HepG2 (cell line): ENCODE results near the gene ENTPD1. TPM values are rescaled to one million over a fixed set of nuclear protein-coding genes. Genes with fewer than 3 reads are reported as not detected.
A peak's percentile ranks its signal among the peaks of the same experiment; 100 is the strongest.

ENCODE experiments used
- AHR ChIP-seq: IDR thresholded peaks from 2 replicates; pipeline ENCODE4 v1.6.1; 2018; ENCODE audit warnings: missing genetic modification reagents, missing compliant biosample characterization
- ATAD3A ChIP-seq: sonication (generic); formaldehyde crosslinking; IDR thresholded peaks from 2 replicates; pipeline ENCODE4 v1.4.0; 2020; ENCODE audit warnings: missing genetic modification reagents
- ATF7 ChIP-seq, 2 experiments: fragments of 450-650 bp in 1 of 2; sonication (generic) in 1 of 2; formaldehyde crosslinking in 1 of 2; IDR thresholded peaks; 2 replicates each; pipeline versions ENCODE4 v1.4.0 to v1.6.1; 2016 to 2020; ENCODE audit warnings: antibody characterized with exemption in 1 of 2, mild to moderate bottlenecking in 1 of 2, missing genetic modification reagents in 1 of 2
- CBFB ChIP-seq: sonication (generic); formaldehyde crosslinking; IDR thresholded peaks from 2 replicates; pipeline ENCODE4 v1.4.0; 2020; ENCODE audit warnings: missing genetic modification reagents
- CENPX ChIP-seq: sonication (generic); formaldehyde crosslinking; IDR thresholded peaks from 2 replicates; pipeline ENCODE4 v1.9.0; 2021; ENCODE audit warnings: mild to moderate bottlenecking, missing genetic modification reagents, moderate library complexity
- FOSL2 ChIP-seq: sonication (generic); formaldehyde crosslinking; IDR thresholded peaks from 2 replicates; pipeline ENCODE4 v1.4.0; 2020; ENCODE audit warnings: missing genetic modification reagents
- GATAD1 ChIP-seq: IDR thresholded peaks from 2 replicates; pipeline ENCODE4 v1.6.1; 2016; ENCODE audit warnings: missing genetic modification reagents, missing compliant biosample characterization
- HMG20B ChIP-seq: conservative IDR thresholded peaks from 2 replicates; pipeline ENCODE4 v1.6.1; 2016; ENCODE audit warnings: missing genetic modification reagents, missing compliant biosample characterization
- KLF9 ChIP-seq: IDR thresholded peaks from 2 replicates; pipeline ENCODE4 v1.6.1; 2016; ENCODE audit warnings: low read depth
- LBX2 ChIP-seq: sonication (generic); formaldehyde crosslinking; IDR thresholded peaks from 2 replicates; pipeline ENCODE4 v1.5.0; 2020; ENCODE audit warnings: missing genetic modification reagents, mild to moderate bottlenecking, borderline replicate concordance
- NONO ChIP-seq, 2 experiments: fragments of 450-650 bp in 1 of 2; sonication (generic) in 1 of 2; formaldehyde crosslinking in 1 of 2; IDR thresholded peaks in 1 of 2; conservative IDR thresholded peaks in 1 of 2; 2 replicates each; pipeline versions ENCODE4 v1.6.1 to v1.8.0; 2017 to 2022; ENCODE audit warnings: mild to moderate bottlenecking in 1 of 2, missing genetic modification reagents in 1 of 2, moderate library complexity in 1 of 2
- PATZ1 ChIP-seq: sonication (generic); formaldehyde crosslinking; IDR thresholded peaks from 2 replicates; pipeline ENCODE4 v1.4.0; 2020; ENCODE audit warnings: missing genetic modification reagents
- PLSCR1 ChIP-seq: sonication (generic); formaldehyde crosslinking; IDR thresholded peaks from 2 replicates; pipeline ENCODE4 v1.5.0; 2020; ENCODE audit warnings: missing genetic modification reagents, mild to moderate bottlenecking, borderline replicate concordance
- PRDM15 ChIP-seq: sonication (generic); formaldehyde crosslinking; IDR thresholded peaks from 2 replicates; pipeline ENCODE4 v1.4.0; 2020; ENCODE audit warnings: missing genetic modification reagents
- RARA ChIP-seq: IDR thresholded peaks from 2 replicates; pipeline ENCODE4 v1.6.1; 2016; ENCODE audit warnings: missing genetic modification reagents, missing compliant biosample characterization
- RNF2 ChIP-seq: fragments of 450-650 bp; conservative IDR thresholded peaks from 2 replicates; pipeline ENCODE4 v1.6.1; 2016; ENCODE audit warnings: low read depth
- RXRB ChIP-seq: IDR thresholded peaks from 2 replicates; pipeline ENCODE4 v1.6.1; 2016; ENCODE audit warnings: borderline replicate concordance, missing genetic modification reagents, missing compliant biosample characterization
- SALL1 ChIP-seq: sonication (generic); formaldehyde crosslinking; IDR thresholded peaks from 2 replicates; pipeline ENCODE4 v1.8.0; 2022; ENCODE audit warnings: mild to moderate bottlenecking, missing genetic modification reagents
- SIN3B ChIP-seq: fragments of 150-350 bp; IDR thresholded peaks from 2 replicates; pipeline ENCODE4 v1.6.1; 2014; ENCODE audit warnings: low read length
- SOX13 ChIP-seq, 3 experiments: fragments of 450-650 bp in 1 of 3; sonication (generic) in 1 of 3; formaldehyde crosslinking in 1 of 3; IDR thresholded peaks in 2 of 3; conservative IDR thresholded peaks in 1 of 3; 2 replicates each; pipeline versions ENCODE4 v1.5.0 to v1.6.1; 2016 to 2020; ENCODE audit warnings: antibody characterized with exemption in 1 of 3, mild to moderate bottlenecking in 1 of 3, missing compliant biosample characterization in 1 of 3, missing genetic modification reagents in 1 of 3, moderate library complexity in 1 of 3
- TCF12 ChIP-seq, 2 experiments: fragments of 450-650 bp in 1 of 2; sonication (generic) in 1 of 2; formaldehyde crosslinking in 1 of 2; IDR thresholded peaks; 2 replicates each; pipeline versions ENCODE4 v1.6.1 to v1.8.0; 2017 to 2022; ENCODE audit warnings: antibody characterized with exemption in 1 of 2, mild to moderate bottlenecking in 1 of 2, missing genetic modification reagents in 1 of 2, moderate library complexity in 1 of 2
- ZKSCAN8 ChIP-seq: IDR thresholded peaks from 2 replicates; pipeline ENCODE4 v1.6.1; 2016; ENCODE audit warnings: borderline replicate concordance, missing genetic modification reagents, missing compliant biosample characterization
- ZNF160 ChIP-seq: sonication (generic); formaldehyde crosslinking; IDR thresholded peaks from 2 replicates; pipeline ENCODE4 v1.8.0; 2022; ENCODE audit warnings: mild to moderate bottlenecking, inconsistent platforms, missing genetic modification reagents
- ZSCAN9 ChIP-seq: IDR thresholded peaks from 2 replicates; pipeline ENCODE4 v1.6.1; 2016; ENCODE audit warnings: borderline replicate concordance
- polyA plus RNA-seq, 8 experiments: library from polyadenylated mRNA; depleted of rRNA in 3 of 8; stranded (reverse) in 7 of 8; unstranded in 1 of 8; fragments of >200 nt; fragmentation: Illumina TruSeq in 4 of 8; extraction: Trizol in 4 of 8; gene quantifications; 2 replicates each; pipeline versions ENCODE4 v1.2.1 to v1.2.3, GENCODE V29; 2011 to 2016; ENCODE audit warnings: low read depth in 4 of 8, missing spikeins in 1 of 8, mixed read lengths in 1 of 8; ENCODE audit not compliant: insufficient read depth in 1 of 8
- total RNA-seq, 5 experiments: library from RNA; depleted of rRNA; stranded (reverse); fragments of >200 nt; fragmentation: Illumina TruSeq; extraction: Trizol; gene quantifications; 2 replicates each; pipeline ENCODE4 v1.2.3, GENCODE V29; 2016; ENCODE audit warnings: low read depth in 1 of 5

The ENTPD1 gene
- total and polyA plus RNA-seq, 2 of the 13 experiments (the other 11 are each of a cell fraction or from before 2014, with no cell fraction given) = 0.07 TPM

- no peak for TF ChIP-seq PLSCR1
- TF ChIP-seq GATAD1 = no peak
- peak; percentile 20; the same call in 1 of the 2 replicates for TF ChIP-seq SALL1
- peak; percentile 78 for TF ChIP-seq FOSL2 (CRISPR knock-in tag)
- TF ChIP-seq AHR (CRISPR knock-in tag) = no peak
- 0 out of 2 replicates have a peak, but pooled peaks have one; percentile 51 for TF ChIP-seq CBFB (CRISPR knock-in tag)
- no peak for TF ChIP-seq TCF12 (IDR thresholded peaks at IDR 0.05)
- TF ChIP-seq TCF12 (CRISPR knock-in tag; IDR thresholded peaks at IDR 0.05) = no peak
- no peak for TF ChIP-seq ZSCAN9 (CRISPR knock-in tag)
- TF ChIP-seq RXRB (CRISPR knock-in tag) = no peak
- no peak for TF ChIP-seq KLF9 (CRISPR knock-in tag)
- TF ChIP-seq ZKSCAN8 (CRISPR knock-in tag) = no peak
- TF ChIP-seq SIN3B = no peak
- no peak for TF ChIP-seq PRDM15 (CRISPR knock-in tag)
- no peak for TF ChIP-seq ZNF160 (CRISPR knock-in tag)
- TF ChIP-seq LBX2 = no peak
- no peak for TF ChIP-seq RNF2
- TF ChIP-seq ATF7 (IDR thresholded peaks at IDR 0.05) = no peak
- TF ChIP-seq ATF7 (CRISPR knock-in tag; IDR thresholded peaks at IDR 0.05) = no peak
- peak; percentile 16; the same call in 1 of the 2 replicates for TF ChIP-seq PATZ1 (CRISPR knock-in tag)
- no peak for TF ChIP-seq RARA (CRISPR knock-in tag)
- TF ChIP-seq HMG20B = no peak
- TF ChIP-seq NONO (IDR thresholded peaks at IDR 0.05) = no peak
- no peak for TF ChIP-seq NONO (CRISPR knock-in tag; conservative IDR thresholded peaks at IDR 0.05)
- TF ChIP-seq ATAD3A = no peak
- TF ChIP-seq CENPX (CRISPR knock-in tag) = no peak
- TF ChIP-seq SOX13 (IDR thresholded peaks at IDR 0.05) = no peak
- TF ChIP-seq SOX13 (CRISPR knock-in tag; conservative IDR thresholded peaks at IDR 0.05 in 1 of 2, IDR thresholded peaks at IDR 0.05 in 1 of 2) = peak in 1 of 2 experiments; percentile 94; a peak in 2 of 4 replicates
Measured at GRCh38 chr10:95818668-95819067, 62.7 kb downstream of the ENTPD1 start (continued).
